GM12874 (cell line): ENCODE results near the gene PFN1.

Source experiments
- CTCF ChIP-seq: IDR thresholded peaks from 2 replicates; pipeline ENCODE4 v1.5.1; 2011; ENCODE audit warnings: low read depth, mild to moderate bottlenecking, control low read depth, low read length, moderate library complexity; ENCODE audit not compliant: insufficient read depth

The PFN1 gene

GRCh38 chr17:4948166-4948930, at the start of gene PFN1:
Gene PFN1, minus strand, starts transcription at chr17:4948530. Its CDS starts 136 bp downstream, at chr17:4948394.
- TF ChIP-seq CTCF, result no peak

GRCh38 chr17:4997302-4998026, 49.1 kb upstream of the PFN1 start, which contains the start of the genes INCA1 and KIF1C:
Gene INCA1, minus strand, starts transcription at chr17:4997522. Its CDS starts 3,085 bp downstream, at chr17:4994437.
Gene KIF1C, plus strand, starts transcription at chr17:4997950. Its CDS starts 2,297 bp downstream, at chr17:5000247.
- TF ChIP-seq CTCF, result no peak

- no peak for TF ChIP-seq CTCF
Observed at GRCh38 chr17:4994081-4994595, 45.8 kb upstream of the PFN1 start.

GRCh38 chr17:4987767-4988567, 39.6 kb upstream of the PFN1 start:
- TF ChIP-seq CTCF, result no peak

- peak; percentile 87 for TF ChIP-seq CTCF
Observed at GRCh38 chr17:4986951-4987766, 38.8 kb upstream of the PFN1 start, which contains the start of gene CAMTA2. Gene CAMTA2, minus strand, starts transcription at chr17:4987675. Its CDS starts 1,453 bp downstream, at chr17:4986222.

- TF ChIP-seq CTCF, result no peak
Observed at GRCh38 chr17:4986403-4986802, 38.1 kb upstream of the PFN1 start.
